Measurements from ENCODE around the gene NOM1.

- no peak for TF ChIP-seq CTCF (IDR thresholded peaks at IDR 0.05)
- TF ChIP-seq POLR2A (IDR thresholded peaks at IDR 0.05) = no peak
Measured at GRCh38 chr7:156988343-156989185, 39.1 kb downstream of the NOM1 start.

Measured in uterus (tissue), 2 donors.